ENCODE results near the gene RETREG1.
"Not testable (repeated sequence)": the region's sequence is repeated elsewhere in the genome, so short reads cannot be mapped to it uniquely, and the experiment has no call there.

Gene RETREG1, protein sequence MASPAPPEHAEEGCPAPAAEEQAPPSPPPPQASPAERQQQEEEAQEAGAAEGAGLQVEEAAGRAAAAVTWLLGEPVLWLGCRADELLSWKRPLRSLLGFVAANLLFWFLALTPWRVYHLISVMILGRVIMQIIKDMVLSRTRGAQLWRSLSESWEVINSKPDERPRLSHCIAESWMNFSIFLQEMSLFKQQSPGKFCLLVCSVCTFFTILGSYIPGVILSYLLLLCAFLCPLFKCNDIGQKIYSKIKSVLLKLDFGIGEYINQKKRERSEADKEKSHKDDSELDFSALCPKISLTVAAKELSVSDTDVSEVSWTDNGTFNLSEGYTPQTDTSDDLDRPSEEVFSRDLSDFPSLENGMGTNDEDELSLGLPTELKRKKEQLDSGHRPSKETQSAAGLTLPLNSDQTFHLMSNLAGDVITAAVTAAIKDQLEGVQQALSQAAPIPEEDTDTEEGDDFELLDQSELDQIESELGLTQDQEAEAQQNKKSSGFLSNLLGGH

DNA sequence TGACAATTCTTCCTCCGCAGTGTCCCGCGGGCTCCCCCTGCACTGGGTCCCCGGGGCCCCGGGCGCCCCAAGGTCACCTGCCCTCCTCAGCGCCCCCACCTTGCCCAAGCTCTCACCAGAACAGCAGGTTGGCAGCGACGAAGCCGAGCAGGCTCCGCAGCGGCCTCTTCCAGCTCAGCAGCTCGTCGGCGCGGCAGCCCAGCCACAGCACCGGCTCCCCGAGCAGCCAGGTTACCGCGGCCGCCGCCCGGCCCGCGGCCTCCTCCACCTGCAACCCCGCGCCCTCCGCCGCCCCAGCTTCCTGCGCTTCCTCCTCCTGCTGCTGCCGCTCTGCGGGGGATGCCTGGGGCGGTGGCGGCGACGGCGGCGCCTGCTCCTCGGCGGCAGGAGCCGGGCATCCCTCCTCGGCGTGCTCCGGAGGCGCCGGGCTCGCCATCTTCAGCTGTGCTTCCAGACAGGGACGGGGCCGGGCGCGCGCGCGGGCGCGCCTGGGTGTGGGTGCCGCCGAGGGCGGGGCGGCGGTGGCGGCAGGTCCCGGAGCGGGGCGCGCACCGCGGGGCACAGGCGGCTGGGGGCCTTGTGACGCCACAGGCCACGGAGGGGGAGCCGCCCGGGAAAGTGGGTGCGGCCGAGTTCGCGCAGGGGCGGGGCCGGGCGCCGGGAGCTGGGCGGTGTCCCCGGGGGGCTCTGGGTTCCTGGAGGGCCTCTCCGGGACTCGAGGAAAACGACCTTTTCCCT lies at the start of gene RETREG1:
Gene RETREG1, minus strand, starts transcription at position 462 of the 738 bp plus-strand sequence. Its CDS starts 26 bp downstream, at position 436.
- no peak for DNase-seq

DNA sequence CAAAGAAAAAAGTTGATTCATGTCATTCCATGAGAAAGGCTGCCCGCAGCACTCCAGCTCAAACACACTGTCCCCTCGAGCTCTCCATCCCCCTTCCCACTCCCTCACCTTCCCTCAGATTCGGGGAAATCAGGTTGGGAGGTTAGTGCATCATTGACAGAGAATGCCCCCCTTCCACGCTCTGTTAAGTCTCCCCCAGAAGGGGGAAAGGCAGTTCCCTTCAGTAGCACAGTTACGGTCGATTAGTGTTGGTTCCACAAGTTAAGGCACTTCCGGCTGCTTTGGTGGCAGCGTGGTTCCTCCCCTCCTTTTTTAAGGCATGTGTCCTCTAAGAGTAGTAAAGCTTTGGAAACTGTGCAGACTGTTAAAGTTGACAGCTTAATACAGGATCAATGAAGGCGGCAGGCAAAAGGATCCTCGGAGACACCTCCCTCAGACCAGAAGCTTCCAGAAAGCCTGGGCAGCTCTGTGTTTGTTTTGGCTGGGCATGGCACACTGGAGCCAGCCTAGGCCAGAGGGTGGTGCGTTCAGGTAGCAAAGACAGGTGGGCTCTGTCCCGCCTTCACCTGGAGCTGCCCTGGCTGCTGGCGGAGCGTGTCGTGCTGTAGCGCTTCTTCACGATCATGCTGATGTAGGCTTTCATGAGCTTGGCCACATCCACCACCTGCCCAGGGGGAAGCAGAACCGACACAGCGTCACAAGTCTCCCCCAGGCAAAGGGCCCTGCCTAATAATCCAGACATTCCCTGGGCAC lies 49.5 kb upstream of the RETREG1 start:
- DNase-seq: no peak

DNA sequence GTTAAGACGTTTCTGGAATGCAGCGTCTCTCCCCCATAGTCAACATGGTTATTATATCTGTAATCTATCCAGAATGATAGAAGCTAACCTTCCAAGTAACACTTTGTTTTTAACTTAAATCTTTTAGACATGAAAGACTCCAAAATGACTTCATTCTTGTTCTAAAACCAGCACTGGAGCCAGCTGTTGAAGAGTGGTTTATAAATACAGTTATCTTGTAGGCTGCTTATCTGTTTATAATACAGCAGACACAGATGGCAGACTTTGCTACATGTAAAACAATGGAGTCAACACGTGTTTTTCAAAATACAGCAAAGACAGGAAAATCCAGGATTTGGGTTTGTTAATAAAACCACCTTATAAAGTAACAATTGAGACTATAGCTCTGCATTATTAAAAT lies 48.8 kb upstream of the RETREG1 start:
- no peak for DNase-seq

DNA sequence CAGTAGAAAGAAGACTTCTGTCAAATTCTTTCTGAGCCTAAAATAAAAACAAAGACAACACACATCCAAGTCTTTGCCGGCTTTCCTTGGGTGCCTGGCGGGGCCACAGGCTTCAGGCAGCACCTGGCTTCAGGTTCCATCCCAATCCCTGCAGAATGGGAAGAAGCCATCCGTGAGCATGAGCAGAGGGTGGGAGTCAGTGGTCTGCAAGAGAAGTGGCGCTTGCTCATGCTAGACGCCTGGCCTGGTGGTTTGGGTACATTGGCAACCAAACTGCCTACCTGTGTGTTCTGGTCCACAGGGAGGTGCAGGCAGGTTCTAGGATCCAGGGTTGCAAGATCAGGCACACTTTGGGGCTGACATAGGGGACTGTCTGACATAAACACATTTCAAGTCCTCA lies 47.6 kb upstream of the RETREG1 start:
- no peak for DNase-seq

DNA sequence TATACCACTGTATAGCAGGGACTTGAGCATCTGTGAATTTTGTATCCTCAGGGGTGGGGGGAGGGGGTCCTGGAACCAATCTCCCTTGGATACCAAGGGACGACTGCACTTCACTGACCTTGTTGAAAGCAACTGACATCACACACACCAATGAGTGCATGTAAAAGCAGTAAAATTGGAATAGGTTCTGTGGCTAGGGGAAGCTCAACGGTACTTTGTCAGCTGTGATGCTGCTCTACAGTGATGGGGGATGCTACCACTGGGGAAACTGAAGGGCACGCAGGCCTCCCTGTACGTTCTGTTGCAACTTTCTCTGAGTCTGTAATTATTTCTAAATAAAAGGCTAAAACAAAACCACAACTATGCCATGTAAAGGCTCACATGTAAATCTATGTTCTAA lies 47.0 kb upstream of the RETREG1 start:
- DNase-seq: no peak

DNA sequence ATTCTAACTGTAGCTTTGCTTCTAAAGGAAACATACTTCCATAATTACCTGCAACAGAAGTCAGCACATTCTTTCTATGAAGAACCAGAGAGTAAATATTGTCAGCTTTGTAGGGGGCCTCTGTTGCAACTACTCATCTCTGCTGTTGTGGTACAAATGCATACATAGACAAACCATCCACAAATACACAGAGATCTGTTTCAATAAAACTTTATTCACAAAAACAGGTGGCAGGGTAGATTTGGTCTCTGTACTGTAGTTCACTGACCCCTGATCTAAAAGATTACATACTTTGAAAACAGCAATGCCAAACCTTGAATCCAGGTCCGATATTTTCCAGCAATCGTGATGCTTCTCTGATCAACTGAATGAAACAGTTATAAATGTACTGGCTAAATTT lies 44.9 kb upstream of the RETREG1 start:
- no peak for DNase-seq

DNA sequence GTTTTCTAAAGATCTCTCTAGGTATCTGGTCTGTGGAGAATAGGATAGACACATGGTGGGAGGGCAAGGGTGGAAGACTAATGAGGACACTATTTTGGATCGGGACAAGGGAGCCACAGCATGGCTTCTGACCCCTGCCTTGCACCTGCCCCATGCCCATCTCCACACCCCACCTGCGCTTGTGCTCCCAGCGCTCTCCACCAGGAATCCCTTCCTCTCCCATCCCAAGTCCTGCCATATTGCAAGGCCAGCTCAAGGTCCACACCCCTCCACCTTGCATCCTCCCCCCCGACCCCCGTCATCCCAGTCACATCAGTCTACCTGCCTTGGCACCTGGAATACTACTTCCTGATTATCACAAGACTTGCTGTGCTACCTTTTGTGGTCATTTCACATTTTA lies 44.2 kb upstream of the RETREG1 start:
- DNase-seq: no peak

DNA sequence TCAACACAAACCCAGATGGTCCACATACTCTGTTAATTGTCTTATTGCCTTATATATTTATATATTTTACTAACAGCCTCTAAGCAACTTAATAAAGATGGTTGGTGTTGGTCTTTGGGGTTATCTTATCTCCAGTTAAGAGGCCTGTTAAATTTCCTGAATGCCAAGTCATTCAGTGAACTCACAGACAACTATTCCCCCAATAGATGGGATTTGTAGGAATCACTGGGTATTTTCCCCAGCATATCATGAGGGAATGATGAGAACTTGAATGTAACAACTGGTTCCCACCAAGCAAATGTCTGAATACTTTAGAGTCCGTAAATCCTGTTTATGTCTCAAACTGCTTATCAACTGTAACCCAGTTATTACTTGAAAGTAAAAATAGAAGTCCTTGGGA lies 42.7 kb upstream of the RETREG1 start:
- no peak for DNase-seq

DNA sequence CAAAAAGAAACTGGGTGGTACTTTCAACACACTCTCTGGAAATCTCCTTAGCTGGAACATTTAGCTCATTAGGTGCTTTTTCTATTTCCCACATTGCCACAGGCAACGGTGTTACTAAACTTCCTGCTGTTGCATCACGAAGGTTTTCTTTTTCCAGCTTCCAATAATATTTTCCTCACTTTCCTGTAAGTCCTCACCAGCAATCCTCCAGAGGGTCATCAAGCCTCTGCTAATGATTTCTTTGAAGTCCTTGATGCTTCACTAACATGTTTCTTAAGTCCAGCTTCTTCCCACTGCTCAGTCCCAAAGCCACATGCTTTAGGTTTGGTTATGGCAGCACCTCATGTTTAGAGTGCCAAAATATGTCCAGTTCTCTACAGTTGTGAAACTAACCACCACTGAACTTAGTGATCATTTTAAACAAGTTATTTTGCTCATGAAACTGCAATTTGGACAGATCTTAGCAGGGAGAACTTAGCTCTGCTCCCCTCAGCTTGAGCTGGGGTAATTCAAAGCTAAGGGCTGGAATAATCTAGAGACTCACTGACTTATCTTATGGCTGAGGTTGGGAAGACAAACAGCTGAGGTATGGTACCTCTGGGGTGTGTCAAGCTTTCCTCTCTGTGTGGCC lies 39.9 kb upstream of the RETREG1 start:
- DNase-seq: no peak

DNA sequence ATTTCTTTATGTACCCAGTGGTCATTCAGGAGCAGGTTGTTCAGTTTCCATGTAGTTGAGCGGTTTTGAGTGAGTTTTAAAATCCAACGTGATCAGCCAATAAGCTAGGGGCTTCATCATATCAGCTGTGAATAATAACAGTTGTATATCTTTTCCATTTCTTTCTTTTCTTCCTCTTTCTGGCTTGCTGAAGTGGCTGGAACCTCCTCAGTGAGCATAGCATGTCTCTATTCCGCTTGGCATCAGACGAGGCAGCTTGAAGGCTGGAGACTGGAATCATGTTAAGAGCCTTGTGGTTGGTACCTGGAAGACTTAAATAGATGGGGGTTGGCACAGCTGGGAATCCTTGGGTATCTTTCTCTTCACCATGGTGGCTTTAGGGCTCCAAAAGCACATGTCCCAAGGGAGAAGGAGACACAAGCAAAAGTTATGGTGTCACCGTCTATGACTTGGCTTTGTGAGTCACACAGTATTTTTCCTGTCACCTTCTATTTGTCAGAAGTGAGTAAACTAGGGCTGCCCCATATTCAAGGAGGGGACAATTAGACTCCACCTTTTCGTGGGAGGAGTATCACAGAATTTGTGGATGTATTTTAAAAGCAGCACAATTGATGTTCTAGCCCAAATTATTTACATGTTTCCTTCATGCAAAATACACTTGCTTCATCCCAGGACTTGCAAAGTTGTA lies 38.0 kb upstream of the RETREG1 start:
- no peak for DNase-seq

DNA sequence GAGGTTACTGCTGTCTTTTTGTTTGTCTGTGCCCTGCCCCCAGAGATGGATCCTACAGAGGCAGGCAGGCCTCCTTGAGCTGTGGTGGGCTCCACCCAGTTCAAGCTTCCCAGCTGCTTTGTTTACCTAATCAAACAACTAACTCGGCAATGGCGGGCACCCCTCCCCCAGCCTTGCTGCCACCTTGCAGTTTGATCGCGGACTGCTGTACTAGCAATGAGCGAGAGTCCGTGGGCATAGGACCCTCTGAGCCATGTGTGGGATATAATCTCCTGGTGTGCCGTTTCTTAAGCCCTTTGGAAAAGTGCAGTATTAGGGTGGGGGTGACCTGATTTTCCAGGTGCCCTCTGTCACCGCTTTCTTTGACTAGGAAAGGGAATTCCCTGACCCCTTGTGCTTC lies 31.9 kb upstream of the RETREG1 start:
- DNase-seq: not testable (repeated sequence)

DNA sequence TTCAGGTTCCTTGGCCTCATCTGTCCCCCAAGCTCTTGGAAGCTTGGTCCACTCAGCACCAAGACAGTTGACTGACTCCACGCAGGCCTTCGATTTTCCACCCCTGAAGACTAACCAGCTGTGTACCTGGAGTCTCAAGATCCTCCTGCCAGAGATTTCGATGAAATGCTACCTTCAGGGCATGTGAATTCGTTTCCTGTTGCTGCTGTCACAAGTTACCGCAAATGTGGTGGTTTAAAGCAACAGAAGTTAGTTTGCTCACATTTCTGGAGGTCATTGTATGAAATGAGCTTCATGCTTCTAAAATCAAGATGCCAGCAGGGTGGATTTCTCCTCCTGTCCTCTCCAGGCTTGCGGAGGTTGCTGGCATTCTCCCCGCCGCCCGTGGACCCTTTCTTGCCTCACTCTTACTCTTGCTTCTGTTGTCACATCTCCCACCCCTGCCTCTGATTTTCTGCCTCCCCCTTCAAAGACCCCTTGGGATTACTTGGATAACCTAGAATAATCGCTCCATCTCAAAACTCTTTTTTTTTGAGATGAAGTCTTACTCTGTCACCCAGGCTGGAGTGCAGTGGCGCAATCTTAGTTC lies 27.6 kb upstream of the RETREG1 start:
- no peak for DNase-seq

DNA sequence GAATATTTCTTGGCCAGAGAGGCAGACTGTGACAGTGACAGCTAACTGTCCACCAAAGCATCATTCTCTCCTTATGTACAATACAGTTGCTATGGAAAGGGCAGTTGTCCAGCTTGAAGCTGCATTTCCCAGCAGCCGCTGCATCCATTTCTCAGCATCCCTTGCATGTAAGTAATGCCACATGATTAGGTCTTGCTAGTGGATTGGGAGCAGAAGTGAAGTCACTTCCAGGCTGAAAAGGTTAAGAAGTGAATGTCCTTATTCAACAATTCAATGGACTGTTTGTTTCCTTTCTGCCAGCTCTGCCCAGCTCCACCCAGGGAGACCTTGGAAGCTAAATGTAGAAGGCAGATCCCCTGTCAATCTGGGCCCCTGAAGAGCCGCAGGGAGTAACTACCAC lies 26.1 kb upstream of the RETREG1 start:
- DNase-seq: no peak

DNA sequence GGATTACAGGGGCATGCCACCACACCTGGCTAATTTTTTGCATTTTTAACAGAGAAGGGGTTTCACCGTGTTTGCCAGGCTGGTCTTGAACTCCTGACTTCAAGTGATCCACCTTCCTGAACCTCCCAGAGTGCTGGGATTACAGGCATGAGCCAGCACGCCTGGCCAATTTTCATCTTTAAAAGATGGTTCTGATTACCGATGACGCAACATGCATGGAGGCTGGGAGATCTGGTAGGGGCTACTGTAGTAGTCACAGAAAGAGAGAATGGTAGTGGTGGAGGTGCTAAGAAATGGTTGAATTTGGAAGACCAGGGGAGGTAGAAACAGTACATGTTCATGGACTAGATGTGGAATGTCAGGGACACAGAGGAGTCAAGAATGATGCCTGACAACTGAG lies 22.4 kb upstream of the RETREG1 start:
- no peak for DNase-seq

DNA sequence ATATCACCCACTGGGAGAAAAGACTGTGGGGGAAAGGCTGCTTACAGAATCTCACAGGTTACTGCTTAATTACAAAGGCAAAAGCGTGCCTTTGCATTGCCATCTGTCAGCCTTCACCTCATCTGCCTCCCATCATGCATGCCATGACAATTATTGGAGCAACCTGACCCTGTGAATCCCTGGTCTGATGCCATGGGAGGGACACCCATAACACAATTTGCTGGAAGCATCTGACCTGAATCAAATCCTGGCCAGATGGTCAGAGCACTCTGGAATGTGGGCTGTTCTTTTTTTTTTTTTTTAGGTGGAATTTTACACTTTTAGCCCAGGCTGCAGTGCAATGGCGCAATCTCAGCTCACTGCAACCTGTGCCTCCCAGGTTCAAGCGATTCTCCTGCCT lies 11.6 kb upstream of the RETREG1 start:
- peak; percentile 25 for DNase-seq

DNA sequence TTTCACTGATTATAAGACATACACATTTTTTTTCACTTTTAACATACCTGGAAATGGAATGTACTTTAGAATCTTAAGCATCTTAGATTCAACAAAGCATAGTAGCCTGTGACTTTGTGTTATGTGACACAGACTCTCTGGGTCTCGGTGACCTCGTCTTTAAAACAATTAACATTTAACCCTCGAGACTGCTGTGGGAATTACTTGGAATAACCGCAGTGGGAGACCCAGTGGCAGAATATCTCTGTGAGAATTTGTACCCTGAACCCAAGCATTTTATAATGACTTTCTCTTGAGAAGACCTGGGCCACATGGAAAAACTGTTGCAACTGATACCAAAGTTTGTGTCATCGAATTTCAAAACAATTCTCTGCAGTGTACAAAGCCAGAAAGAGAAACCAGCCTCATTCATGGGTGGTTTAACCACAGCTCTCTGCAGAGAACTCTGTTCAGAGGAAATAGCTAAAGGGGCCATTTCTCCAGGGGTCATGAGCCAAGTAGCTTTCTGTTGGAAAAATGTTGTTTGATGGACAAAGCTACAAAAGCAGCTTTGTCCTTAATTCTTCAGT lies 10.0 kb upstream of the RETREG1 start:
- DNase-seq: no peak

DNA sequence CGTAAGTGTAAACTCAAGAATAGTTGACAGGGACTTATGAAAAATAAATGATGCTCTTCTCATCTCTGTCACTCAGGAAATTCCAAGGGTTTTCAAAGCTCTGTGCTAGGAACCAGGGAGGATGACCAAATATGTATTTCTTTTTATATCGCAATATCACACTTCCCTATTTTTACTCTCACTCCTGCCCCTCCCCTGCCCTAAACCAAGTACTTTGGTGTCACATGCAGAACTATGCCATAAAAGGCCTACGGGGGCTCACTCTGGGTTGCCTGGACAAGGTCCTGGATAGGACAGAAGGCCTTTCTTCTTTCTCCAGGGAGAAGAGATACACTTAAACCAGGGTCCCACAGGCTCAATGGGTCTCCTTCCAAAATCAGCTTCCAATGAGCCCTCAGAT lies 8.3 kb upstream of the RETREG1 start:
- DNase-seq: no peak

DNA sequence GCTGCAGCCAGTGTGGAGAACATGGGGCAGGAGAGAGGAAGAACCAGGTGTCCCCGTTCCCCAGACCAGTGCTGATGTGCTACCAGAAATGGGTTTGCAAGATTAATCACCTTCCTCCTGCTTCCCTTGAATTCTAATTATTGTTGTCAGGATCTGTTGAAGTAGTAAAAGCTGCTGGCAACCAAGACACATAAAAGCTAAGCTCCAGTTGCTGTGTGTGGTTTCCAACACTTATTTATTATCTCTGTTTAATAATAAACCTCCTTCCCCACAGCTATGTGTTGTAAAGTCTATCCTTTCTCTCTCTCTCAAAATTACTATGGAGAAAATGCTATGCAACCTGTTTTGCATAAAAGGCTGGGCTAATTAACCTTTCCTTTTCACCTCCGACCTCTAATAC lies 2.3 kb upstream of the RETREG1 start:
- DNase-seq: no peak

DNA sequence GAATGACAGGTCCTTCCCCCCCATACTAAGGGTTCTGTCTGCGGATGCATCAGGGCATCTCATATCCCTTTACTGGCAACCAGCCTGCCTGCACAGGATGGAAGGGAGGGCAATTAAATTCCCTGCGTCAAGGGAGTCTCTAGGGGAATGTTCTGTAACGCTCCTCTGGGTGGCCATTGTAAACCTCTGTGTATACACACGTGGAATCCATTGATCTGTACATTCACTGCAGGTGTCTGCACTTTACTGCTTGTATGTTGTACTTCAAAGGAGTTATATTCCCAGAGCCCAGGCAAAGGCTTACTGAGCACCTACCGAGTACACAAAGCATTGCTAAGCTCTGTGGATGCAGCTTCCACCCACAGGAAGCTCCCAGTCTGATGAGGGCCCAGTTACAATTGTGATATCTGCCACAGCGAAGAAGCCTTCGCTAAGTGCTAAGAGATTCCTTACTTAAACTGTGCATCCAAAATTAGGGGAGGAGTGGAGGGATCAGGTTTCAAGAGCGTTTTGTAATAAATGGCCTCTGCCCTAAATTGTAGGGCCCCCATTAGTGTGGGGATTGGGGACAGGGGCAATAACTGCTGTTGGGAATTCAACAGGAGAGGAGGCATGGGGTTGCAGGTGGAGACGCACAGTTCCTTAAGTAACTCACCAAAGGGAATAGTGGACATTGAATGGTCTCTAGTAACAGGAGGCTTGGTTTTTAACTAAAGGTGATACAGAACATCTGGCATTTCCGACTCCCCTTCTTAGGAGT lies 1.5 kb upstream of the RETREG1 start:
- DNase-seq: no peak

DNA sequence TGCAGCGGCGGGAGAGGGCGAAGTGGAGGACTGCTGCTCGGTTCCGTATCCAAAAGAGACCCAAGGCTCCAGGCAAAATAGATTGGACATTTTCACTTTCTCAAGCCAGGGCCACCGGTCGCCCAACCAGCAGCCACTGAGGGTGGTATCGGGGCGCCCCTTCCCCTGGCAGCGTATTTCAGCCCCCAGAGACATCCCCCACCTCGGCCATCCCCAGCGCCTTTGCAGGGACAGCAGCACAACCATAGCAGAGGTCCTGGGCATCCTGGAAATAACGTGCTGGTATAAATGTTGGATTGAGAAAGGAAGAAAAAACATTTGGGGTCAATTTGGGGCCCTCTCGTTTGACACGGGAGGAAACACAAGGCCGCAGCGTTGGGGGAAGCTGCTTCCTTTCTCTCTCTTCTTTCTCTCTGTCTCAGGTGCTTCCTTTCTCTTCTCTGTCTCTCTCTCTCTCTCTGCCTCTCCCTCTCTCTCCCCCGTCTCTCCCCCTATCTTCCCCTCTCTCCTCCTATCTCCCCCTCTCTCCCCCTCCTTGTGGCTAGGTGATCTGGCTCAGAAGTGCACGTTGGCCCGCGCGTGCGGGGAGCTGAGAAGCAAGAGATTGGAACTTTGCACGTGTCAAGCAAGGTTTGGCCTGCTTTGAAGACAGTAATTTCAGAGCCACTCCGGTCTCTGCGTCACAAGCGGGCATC lies 624 bp upstream of the RETREG1 start:
- no peak for DNase-seq

All from NCI-H446 treated with DMSO at 0.1 percent for 48 hours (cell line).